Epidermal melanocyte (primary cell): Measurements from ENCODE around the gene UBE2U.

Source experiments
- DNase-seq: peaks from one replicate; pipeline ENCODE4 v3.0.0; 2011; ENCODE audit warnings: low spot score; ENCODE audit not compliant: insufficient read length

The UBE2U gene, protein sequence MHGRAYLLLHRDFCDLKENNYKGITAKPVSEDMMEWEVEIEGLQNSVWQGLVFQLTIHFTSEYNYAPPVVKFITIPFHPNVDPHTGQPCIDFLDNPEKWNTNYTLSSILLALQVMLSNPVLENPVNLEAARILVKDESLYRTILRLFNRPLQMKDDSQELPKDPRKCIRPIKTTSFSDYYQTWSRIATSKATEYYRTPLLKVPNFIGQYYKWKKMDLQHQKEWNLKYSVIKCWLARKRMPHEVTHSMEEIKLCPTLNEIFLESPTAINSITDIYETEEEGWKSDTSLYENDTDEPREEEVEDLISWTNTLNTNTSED

DNA sequence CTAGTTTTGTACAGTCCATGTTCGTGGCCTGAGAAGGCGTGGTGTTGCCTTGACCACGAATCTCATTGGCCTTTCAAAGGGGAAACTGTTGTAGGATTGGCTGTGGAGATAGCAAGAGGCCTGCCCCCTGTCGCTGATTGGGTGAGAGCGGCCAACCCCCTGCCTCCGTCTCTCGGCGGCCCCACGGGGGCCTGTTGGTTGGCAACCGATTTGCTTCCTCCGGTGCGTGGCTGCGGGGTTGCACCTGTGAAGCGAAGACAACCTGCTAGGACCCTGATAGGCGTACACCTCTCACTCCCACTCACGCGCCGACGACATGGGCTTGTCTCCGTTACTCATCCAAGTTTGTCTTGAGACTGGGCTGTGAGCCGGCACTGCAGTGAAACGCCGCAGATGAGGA is at the start of gene UBE2U:
Gene UBE2U, plus strand, starts transcription at position 204 of the 400 bp plus-strand sequence. CDS start 428 bp downstream, outside the sequence.
- no peak for DNase-seq

DNA sequence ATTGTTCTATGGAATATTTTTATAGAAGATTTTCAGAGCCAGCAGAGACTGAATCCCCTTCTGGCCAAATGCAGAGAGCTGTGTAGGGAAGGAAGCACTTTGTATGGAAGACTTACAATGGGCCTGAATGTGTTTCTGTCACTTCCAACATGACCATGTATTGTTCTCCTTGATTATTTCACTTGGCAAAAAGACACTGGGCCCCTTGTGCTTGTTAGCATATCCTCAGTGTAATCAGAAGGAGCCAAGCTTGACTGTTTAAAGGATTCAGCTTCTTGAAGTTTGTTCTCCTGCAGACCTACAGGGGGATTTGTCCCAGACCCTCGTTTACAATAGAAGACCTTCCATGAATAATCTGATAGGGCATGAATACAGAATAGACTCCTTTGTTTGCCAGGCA is 48.1 kb upstream of the UBE2U start:
- no peak for DNase-seq

DNA sequence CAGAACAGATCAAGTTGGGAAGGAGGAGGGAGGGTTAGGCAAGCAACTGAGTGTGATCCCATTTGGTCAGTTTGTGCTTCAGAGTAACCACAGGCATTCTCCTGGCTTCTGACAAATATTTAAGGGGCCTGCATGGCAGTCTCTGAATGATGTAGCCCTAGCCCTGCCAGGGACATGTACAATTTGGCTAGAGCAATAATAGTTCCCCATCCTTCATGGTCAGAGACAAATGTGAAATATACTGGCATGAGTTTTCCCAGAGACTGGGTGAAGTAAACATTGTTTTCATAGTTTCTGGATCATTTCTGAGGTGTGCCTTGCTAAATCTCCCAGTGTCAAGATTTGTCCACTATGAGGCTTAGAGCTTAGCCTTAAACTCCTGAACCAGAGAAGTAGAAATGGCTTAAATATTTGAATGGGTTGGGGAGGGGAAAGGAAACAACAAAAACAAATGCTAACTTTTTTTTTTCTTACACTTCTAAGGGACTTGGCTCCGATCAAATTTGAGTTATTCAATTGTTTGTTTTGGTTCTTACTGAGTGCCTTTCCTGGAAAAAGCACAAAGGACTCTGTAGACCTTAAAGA is 42.0 kb upstream of the UBE2U start:
- peak; percentile 38 for DNase-seq

DNA sequence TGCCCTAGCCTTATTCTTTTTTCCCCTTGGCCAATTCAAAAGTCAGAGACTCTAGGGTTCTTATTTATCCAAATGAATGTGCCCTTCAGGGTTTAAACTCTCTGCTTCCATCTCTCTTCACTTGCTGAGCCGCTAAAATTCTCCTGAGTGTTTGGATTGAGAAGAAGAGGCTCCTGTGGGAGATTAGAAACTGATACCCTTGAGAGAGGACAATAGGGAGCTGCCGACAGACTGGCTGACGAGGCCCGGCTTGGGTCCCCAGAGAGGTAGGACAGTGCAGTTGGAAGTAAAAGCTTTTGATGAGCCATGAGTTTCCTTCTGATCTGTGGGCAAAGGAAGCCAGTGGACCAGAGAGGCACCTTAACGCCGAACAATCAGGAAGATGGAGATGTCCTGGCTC is 41.3 kb upstream of the UBE2U start:
- DNase-seq, result no peak

DNA sequence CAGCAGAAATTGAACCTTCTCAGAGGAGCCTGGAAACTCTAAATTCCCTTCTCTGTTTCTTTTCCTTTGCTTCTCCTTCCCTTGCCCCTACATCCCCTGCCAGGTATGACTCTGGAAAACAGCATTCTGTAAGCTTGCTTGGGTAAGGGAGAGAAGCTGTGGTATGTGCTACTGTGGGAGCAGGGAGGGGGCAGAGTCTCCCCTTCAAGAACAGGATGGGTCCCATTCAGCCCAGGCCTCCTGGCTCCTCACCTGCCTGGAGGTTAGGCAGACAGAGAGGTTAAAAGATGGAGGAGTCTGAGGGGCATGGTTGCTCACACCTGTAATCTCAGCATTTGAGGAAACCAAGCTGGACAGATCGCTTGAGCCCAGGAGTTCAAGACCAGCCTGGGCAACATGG is 40.6 kb upstream of the UBE2U start:
- no peak for DNase-seq

DNA sequence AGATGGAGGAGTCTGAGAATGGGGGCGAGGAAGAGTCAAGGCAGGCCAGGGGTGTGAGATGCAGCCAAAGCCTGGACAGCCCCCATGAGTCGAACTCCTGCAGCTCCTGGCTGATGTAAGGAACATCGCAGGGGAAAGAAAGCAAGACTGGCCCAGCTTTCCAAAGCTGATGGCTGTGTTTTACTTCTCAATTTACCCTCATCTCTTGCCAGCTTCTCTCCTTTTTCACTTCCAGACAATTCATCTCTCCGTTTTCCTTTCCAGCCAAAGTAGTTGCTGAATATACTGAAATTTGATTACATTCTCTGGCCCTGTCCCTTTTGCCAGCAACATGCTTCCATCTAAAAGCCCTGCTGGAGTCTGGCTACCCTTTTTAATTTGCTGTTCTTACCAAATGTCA is 40.0 kb upstream of the UBE2U start:
- no peak for DNase-seq

DNA sequence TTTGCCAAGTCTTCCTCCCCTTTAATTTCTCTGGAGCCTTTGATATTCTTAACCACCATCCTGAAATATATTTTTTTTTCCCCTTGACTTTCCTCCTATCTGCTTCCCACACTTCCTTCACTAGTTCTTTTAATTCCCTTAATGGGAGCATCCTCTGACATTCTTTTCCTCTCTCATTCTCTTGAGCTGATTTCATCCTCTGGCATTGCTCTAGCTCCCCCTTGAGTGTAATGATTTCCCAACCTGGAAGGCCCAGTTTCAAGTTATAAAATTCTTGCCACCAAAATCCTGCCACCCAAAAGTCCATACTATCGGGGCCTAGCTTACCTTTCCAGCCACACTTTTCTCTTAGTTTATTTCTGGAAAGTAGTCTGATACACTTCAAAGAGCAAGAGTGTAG is 39.5 kb upstream of the UBE2U start:
- DNase-seq, result peak; percentile 49

DNA sequence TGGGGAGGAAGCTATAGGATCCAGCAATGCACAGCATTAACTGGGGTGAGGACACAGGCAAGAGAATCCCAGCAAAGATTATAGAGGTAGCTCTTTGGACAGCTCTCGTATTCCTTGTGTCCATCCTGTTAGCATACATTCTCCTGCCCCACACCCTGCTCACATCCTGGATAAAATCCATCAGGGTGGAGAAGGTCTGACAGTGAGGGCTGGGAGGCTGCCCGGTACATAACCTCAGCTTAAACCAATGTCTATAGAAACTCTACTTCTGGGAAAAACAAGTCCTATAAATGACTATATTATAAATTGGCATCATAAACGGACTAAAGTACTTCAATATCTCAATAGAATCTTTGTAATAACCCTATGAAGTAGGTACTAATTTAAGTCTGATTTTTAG is 36.8 kb upstream of the UBE2U start:
- DNase-seq, result no peak

DNA sequence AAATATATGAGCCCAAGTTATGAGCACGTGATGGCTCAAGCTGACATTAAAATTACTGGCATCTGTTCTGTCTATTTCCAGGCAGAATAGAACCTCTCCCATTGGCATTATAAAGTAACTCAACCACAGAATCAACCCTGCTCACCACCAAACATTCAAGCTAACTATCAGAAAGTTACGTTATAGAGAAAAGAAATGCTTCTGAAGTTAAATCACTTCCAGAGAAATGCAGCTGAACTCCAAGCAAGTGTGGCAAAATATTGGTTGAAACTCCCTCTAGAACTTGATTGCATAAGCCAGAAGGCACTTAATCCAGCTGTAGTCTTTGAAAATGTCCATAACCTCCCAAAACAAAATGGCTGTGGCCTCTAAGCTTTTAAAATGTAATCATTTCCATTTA is 36.2 kb upstream of the UBE2U start:
- DNase-seq, result no peak

DNA sequence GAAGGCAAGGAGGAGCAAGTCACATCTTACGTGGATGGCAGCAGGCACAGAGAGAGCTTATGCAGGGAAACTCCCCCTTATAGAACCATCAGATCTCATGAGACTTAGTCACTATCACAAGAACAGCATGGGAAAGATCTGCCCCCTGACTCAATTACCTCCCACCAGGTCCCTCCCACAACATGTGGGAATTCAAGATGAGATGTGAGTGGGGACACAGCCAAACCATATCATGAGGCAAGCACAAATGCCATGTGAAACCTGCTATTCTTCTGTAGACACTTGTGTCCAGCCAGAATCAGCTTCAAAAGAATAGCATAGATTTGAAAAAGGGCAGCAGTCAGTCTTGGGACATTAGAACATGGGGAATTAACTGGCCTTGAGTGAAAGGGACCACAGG is 32.2 kb upstream of the UBE2U start:
- no peak for DNase-seq

DNA sequence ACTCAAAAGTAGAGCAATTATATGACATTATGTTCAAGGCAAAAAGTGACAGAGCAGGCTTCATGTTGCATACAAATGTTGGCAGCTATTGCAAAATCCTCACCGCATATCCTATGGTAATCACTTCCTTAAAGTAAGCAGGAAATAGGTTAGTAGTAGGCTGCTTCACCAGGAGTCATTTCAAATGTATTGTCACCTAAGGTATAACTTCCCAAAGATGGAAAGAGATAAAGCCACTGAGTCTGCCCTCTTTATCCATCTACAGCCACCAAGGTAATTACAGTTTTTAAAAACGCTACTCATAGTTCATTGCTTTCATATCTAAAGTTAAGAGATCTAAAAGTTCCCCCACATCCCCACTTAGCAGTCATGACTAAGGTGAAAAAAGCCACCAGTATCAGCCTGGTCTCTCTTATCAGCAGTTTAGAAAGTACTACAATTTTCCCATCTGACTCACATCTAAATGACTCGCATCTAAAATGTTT is 31.6 kb upstream of the UBE2U start:
- DNase-seq, result no peak

DNA sequence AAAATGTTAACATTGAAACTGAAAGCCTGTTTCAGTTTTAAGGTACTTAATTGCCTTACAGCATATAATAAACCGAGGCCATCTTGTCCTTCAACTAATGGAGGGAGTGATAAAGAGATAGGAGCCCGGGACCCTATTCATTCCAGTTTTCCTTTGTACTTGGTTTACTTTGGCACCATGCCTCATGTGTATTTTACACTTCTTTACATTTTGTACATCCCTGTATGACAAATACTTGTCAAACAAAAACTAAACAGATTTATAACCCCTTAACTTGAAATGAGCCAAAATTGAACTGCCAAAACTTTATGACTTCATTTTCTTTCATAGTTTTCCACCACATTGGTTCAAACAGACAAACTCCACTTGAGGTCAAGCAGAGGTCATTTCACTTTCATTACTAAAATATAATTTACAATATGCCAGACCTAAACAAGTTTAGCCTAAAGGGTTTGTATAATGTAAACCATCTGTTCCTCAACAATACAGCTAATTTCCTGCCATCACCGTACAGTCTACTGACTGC is 30.9 kb upstream of the UBE2U start:
- no peak for DNase-seq

DNA sequence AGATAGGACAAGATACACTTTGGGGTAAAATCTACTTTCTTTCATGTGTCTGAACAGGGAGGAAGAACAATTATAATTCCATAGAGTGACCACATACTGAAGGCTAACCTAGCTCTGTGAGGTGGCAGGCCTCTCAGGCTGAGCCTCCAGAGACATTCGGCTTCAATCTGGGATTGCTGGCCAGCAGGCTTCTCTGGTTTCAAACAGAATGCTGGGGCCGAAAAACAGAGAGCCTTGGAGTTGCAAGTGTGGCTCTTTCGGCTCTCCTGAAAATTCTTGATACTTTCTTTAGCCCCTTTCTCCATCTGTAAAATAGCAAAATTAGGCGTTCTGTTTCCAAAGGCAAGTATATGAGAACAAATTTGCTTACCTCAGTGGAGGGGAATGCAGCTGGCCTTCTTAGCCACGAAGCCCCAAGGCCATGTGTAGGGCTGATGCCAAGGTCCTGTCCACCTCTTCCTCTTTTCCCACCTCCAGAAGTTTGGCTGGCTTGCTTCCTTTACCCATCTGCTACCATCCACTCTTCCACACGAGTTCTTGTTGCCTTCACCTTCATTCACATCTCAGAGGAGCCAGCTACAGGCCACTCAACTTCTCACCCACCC is 30.0 kb upstream of the UBE2U start:
- DNase-seq, result no peak

DNA sequence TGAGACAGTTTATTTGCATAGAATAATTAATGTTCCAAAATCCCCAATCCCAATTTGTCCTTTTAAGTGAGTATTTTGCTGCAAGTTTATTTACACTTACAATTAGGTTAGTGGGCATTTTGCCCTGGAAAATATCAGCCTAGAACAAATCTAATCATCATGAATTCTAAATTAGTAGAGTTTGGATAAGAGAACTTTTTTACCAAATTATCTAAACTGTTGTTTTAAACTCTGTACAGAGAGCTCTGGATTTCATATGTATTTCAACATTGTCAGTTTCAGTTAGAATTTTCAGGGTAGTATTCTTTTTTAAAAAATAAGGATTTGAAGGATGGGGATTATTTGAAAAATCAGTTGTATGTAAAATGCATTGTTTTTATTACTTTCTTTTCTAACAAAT is 27.8 kb upstream of the UBE2U start:
- no peak for DNase-seq

DNA sequence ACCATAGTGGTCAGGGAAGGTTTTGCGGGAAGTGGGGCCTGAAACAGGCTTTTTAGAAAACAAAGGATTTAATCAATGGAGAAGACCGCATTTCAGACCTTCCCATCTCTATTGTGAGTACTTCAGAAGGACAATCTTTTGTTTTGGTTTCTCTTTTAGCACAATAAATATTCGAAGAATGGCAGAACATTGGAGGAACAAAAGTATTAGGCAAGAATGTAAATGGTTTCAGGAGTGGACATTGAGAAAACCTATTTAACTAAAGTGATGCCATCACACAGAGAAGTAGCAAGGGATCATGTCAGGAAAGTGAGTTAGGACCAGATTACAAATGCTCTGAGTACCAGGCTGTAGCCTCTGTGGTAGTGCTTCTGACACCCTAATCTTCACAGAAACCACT is 26.8 kb upstream of the UBE2U start:
- no peak for DNase-seq

DNA sequence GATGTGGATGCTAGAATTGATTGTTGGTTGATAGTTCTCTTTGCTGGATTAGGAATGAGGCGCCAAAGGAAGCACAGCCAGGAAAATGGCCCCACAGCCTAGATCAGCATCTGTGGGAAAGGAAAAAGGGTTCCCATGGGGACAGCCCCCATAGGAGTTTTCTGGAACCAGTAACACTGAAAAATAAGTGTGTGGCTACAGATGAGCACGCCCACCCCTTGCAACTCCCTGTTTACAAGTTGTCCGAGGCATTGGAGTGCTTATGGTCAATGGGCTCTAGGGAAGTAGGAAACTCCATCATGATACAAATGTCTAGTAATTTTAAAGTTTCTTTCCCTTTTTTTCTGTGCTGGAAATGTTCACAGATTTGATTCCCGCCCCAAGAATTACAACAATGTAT is 23.8 kb upstream of the UBE2U start:
- no peak for DNase-seq

DNA sequence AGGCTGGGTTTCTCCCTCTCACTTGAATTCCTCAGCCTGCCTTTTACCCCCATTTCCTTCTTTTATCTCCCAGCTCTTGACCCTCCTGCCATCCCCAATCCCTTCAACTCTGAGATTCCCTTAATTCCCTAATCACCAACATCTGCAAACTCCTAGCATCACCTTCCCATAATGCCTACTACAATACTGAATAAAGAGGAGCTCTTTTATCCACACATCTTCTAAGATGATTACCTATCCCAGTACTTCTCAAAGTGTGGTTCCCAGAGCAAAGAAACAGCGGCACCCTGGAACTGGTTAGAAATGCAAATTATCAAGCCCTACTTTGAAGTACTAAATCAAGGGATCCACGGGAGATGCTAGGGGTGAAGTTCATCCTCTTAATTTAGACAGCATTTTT is 21.2 kb upstream of the UBE2U start:
- no peak for DNase-seq

DNA sequence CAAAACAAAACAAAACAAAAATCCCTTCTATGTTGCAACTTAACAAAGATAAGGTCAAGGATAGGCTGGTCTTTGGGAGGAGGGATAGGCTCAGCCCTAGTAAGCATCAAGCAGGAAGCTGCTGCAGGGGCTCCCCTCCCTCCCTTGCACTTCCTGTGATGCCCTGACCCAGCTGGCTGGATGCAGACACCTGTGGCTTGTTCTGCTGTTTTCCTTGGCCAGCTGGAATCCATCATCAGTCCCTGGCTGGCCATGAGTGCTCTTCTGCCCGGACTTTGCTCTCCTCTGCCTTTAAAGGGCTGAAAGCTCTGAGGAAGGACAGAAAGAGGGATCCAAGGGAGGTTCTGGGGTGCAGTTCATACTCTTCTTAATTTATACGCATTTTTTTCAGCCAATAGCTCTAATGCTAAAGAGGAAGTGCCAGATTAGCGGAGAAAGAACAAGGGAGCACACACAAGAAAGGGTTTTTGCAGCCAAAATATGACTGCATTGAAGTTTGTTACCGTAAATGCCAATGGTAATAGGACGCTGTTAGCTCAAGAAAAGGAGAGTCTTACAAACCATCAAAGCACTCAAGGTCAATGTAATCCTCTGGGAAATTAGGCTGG is 19.9 kb upstream of the UBE2U start:
- no peak for DNase-seq

DNA sequence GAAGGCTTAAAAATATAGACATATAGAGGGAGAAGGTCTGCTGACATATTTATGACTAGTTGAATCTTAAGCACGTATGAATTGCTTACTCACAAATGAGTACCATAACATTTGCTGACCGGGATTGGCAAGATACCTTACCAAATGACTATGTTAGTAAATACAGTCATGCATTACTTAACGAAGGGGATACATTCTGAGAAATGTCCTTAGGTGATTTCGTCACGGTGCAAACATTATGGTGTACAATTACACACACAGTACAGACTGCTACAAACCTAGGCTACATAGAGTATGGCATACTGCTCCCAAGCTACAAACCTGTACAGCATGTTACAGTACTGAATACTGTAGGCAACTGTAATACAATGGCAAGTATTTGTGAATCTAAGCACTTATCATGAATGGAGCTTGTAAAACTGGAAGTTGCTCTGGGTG is 19.4 kb upstream of the UBE2U start:
- DNase-seq, result no peak

DNA sequence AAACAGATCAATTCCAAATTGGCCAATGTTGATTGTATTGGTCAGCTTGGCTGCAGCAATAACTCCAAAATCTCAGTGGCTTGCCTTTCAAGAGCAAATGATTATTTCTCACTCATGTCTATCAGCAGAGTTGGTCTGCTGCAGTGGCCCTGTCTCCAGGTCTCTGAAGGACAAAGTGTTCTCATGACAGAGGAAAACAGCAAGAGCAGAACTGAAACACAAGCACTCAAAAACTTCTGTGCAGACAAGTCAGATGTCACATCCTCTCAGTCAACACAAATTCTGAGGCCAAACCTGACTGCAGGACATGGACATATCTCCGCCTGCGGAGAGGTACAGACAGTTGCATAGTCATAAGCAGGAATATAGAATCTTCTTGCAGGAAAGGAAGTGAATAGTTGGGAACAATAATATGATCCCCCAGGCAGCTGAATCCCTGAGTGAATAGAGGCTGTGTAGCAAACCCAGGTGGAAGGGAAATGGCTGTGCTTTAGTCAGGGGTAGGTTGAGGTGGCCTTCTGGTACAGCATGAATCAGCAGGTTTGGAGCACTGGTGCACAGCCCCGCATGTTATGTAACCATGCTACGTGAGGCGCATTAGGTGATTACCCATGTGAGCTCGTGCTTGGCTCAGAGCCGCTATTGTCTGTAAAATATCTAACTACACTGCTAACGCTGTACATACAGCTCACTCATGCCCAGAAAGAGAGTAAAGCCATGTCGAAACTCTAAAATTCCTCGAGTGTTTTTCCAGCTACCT is 17.1 kb upstream of the UBE2U start:
- DNase-seq, result no peak

DNA sequence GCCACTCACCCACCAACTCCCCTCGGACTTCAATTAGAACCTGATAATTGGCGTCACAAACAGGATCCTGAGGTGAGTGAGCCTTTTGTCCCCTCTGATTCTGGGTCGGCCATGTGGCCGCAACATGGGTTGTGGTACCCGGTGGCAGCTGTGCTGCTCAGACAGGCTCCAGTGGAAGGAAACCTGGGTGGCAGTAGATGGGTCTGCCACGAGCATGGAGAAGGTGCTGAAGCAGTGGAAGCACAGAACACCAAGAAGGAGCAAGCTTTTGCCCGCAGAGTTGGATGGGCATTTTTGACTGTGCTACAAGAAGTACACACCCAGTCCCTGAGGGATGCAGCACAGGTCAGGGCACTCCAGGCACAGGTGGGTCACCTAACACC is 16.5 kb upstream of the UBE2U start:
- DNase-seq, result no peak
